Keratinocyte (primary cell): ENCODE measurements around the gene MVB12B. TPM values are rescaled to one million over a fixed set of nuclear protein-coding genes. Genes with fewer than 3 reads are reported as not detected.

Experiments
- DNase-seq: peaks from one replicate; pipeline ENCODE4 v3.0.0-alpha.2; 2011; ENCODE audit warnings: low read depth, missing footprints, low spot score
- FAIRE-seq: peaks from 2 replicates; lab custom pipeline; 2011; peaks lifted over from hg19 to GRCh38; lab: Jason Lieb, UNC
- H2AFZ ChIP-seq: 2 replicates; pipeline ENCODE4 v1.6.0; 2012; ENCODE audit warnings: low read length, control low read depth, inconsistent platforms; ENCODE audit not compliant: control insufficient read depth
- H3K27ac ChIP-seq: 2 replicates; pipeline ENCODE4 v1.5.1; 2011; ENCODE audit warnings: low read length; ENCODE audit not compliant: control insufficient read depth, insufficient read depth
- H3K27me3 ChIP-seq: 3 replicates; pipeline ENCODE4 v1.6.0; 2011; ENCODE audit warnings: low read length; ENCODE audit not compliant: control insufficient read depth, insufficient read depth; ENCODE audit errors: extremely low read depth
- H3K36me3 ChIP-seq, 2 experiments: 2 replicates in 1 of 2; 3 replicates in 1 of 2; pipeline ENCODE4 v1.5.1; 2011; ENCODE audit warnings: low read length in 2 of 2, mild to moderate bottlenecking in 1 of 2; ENCODE audit not compliant: control insufficient read depth in 2 of 2, insufficient read depth in 2 of 2; ENCODE audit errors: extremely low read depth in 1 of 2
- H3K4me1 ChIP-seq: 3 replicates; pipeline ENCODE4 v1.5.1; 2011; ENCODE audit warnings: low read length; ENCODE audit not compliant: control insufficient read depth, insufficient read depth; ENCODE audit errors: extremely low read depth
- H3K4me2 ChIP-seq: 3 replicates; pipeline ENCODE4 v1.6.0; 2011; ENCODE audit warnings: low read depth, low read length; ENCODE audit not compliant: control insufficient read depth, insufficient read depth; ENCODE audit errors: extremely low read depth
- H3K4me3 ChIP-seq, 3 experiments: fragments of 200-600 bp in 1 of 3; sonication (generic) in 1 of 3; 2 replicates in 2 of 3; 3 replicates in 1 of 3; pipeline ENCODE4 v1.5.1; 2011 to 2016; ENCODE audit warnings: low read length in 3 of 3, mild to moderate bottlenecking in 3 of 3, control low read depth in 2 of 3, inconsistent platforms in 1 of 3, low read depth in 1 of 3, mixed read lengths in 1 of 3, mixed run types in 1 of 3, moderate library complexity in 1 of 3; ENCODE audit not compliant: control insufficient read depth in 2 of 3, insufficient read depth in 2 of 3; ENCODE audit errors: extremely low read depth in 1 of 3
- H3K79me2 ChIP-seq: 2 replicates; pipeline ENCODE4 v1.6.0; 2012; ENCODE audit warnings: low read length; ENCODE audit not compliant: control insufficient read depth, insufficient read depth
- H3K9ac ChIP-seq: 3 replicates; pipeline ENCODE4 v1.6.0; 2011; ENCODE audit warnings: low read length; ENCODE audit not compliant: control insufficient read depth, insufficient read depth; ENCODE audit errors: extremely low read depth
- H3K9me1 ChIP-seq: 3 replicates; pipeline ENCODE4 v1.6.0; 2011; ENCODE audit warnings: low read length; ENCODE audit not compliant: control insufficient read depth, insufficient read depth; ENCODE audit errors: extremely low read depth
- H3K9me3 ChIP-seq: 2 replicates; pipeline ENCODE4 v1.5.1; 2012; ENCODE audit warnings: low read depth, low read length; ENCODE audit not compliant: control insufficient read depth
- H4K20me1 ChIP-seq: 3 replicates; pipeline ENCODE4 v1.6.0; 2011; ENCODE audit warnings: low read length; ENCODE audit not compliant: control insufficient read depth, insufficient read depth; ENCODE audit errors: extremely low read depth
- CTCF ChIP-seq, 3 experiments: IDR thresholded peaks in 1 of 3; conservative IDR thresholded peaks in 1 of 3; optimal IDR thresholded peaks in 1 of 3; 2 replicates in 2 of 3; 3 replicates in 1 of 3; pipeline versions ENCODE3 to v1.5.1; 2011; ENCODE audit warnings: low read length in 3 of 3, mild to moderate bottlenecking in 3 of 3, moderate library complexity in 2 of 3, control low read depth in 1 of 3, inconsistent platforms in 1 of 3; ENCODE audit not compliant: insufficient read depth in 2 of 3; ENCODE audit errors: extremely low read depth in 1 of 3
- EZH2 ChIP-seq: IDR thresholded peaks from one replicate; pipeline ENCODE4 v1.6.1; 2012; ENCODE audit warnings: inconsistent platforms, mild to moderate bottlenecking, low read length, moderate library complexity
- dilution Hi-C: fragments of 300-500 bp; cut with MboI; formaldehyde crosslinking; loops from one replicate; pipeline ENCODE4 v1.7.0; 2020; ENCODE audit warnings: low sequenced_read_pairs; ENCODE audit not compliant: extremely low pct_ligation_motif_present
- polyA plus RNA-seq, 5 experiments: library from polyadenylated mRNA; depleted of rRNA in 3 of 5; stranded (reverse) in 3 of 5; stranded (forward) in 1 of 5; unstranded in 1 of 5; fragments of >200 nt; gene quantifications; 1 replicate in 1 of 5; 2 replicates in 3 of 5; 3 replicates in 1 of 5; pipeline versions ENCODE4 v1.2.1 to v1.2.3, GENCODE V29; 2011 to 2012; ENCODE audit warnings: missing spikeins in 2 of 5, low read depth in 1 of 5, low replicate concordance in 1 of 5

Gene MVB12B
- polyA plus RNA-seq, 1 donor (not counting 4 experiments of a cell fraction or from before 2014, with no cell fraction given) = 1.2 TPM

DNA sequence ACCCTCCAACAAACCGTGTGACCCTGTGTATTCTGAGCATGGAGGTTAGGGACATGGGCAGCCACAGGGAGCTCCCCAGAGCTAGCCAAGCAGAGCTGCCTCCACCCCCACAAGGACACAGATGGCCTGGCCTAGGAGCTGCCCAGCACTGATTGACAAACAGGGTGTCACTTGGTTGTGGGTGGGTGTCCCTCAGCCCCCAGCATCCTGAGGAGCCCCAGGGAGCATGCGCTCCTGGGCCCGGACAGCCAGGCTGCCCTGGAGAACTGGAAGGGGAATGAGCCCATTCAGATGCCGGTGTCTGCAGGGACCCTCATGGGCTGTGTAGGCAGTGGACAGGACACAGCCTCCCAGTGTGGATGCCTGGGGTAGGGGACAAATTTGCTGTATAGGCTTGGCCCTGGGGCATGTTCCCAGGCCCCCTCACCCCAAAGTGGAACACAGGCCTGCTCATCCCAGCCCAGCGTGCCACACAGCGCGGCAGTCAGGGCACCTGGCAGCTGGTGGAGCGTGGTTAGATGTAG is 162.3 kb downstream of the MVB12B start:
- DNase-seq (no peak), FAIRE-seq (no peak)
- no peak for TF ChIP-seq EZH2
- TF ChIP-seq CTCF (optimal IDR thresholded peaks at IDR 0.05 in 1 of 3, IDR thresholded peaks at IDR 0.05 in 1 of 3, conservative IDR thresholded peaks at IDR 0.05 in 1 of 3; ENCODE audit: extremely low read depth in 1 of 3, insufficient read depth in 2 of 3, low read length in 3 of 3) = no peak
- Histone ChIP-seq H3K9me3 (no peaks in the 10 kb centered on the region), H3K9ac (no peak overlapping the region), H2AFZ (no peak overlapping the region), H3K4me1 (no peaks in the 10 kb centered on the region), H3K4me3 (no peak overlapping the region), H3K36me3 (no peaks in the 10 kb centered on the region), H3K4me2 (no peak overlapping the region), H3K27me3 (no peaks in the 10 kb centered on the region), H3K79me2 (no peaks in the 10 kb centered on the region), H4K20me1 (no peaks in the 10 kb centered on the region), H3K27ac (no peak overlapping the region), H3K9me1 (no peaks in the 10 kb centered on the region)
- dilution Hi-C loops = no loop called here

DNA sequence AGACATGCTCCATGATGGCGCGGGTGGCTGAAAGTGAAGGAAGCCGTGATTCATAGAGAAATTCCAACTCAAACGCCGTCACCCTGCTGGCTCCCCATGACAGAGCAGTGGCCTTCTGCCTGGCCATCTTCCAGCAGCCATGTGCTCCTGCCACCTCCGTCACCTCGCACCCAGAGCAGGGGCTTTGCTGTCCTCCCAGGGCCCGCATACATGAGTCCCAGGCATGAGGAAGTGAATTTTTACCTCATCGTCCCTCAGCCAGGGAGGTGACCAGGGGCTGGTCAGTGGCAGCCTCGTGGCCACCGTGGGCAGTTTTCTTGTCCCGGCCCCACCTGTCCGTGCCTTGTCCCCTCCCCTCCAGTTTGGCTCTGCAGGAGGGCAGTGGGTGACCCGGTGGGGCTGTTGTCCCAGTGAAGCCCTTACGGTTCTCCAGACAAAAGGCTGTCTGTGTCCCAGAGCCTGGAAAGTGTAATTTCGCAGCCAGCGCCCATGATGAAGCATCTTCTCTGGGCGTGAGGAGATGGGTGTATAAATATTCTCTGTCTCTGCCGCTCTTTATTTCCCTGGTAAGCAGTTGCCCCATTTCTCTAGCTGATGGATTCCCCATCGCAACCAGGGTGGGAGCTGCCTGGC is 163.1 kb downstream of the MVB12B start:
- Histone ChIP-seq H3K4me1 (no peaks in the 10 kb centered on the region), H4K20me1 (no peaks in the 10 kb centered on the region), H2AFZ (no peak overlapping the region), H3K9ac (no peak overlapping the region), H3K4me3 (no peak overlapping the region), H3K4me2 (no peak overlapping the region), H3K27me3 (no peaks in the 10 kb centered on the region), H3K79me2 (no peaks in the 10 kb centered on the region), H3K36me3 (no peaks in the 10 kb centered on the region), H3K27ac (no peak overlapping the region), H3K9me1 (no peaks in the 10 kb centered on the region), H3K9me3 (no peaks in the 10 kb centered on the region)
- DNase-seq = no peak
- FAIRE-seq = no peak
- no peak for TF ChIP-seq EZH2
- no peak for TF ChIP-seq CTCF (optimal IDR thresholded peaks at IDR 0.05 in 1 of 3, IDR thresholded peaks at IDR 0.05 in 1 of 3, conservative IDR thresholded peaks at IDR 0.05 in 1 of 3; ENCODE audit: extremely low read depth in 1 of 3, insufficient read depth in 2 of 3, low read length in 3 of 3)
- dilution Hi-C loops = no loop called here
